Erythroblast (primary cell): ENCODE data around the gene LSS.

Experiments
- GATA1 ChIP-seq: IDR thresholded peaks from 2 replicates; pipeline ENCODE4 v1.6.1; 2011; ENCODE audit warnings: low read depth, mild to moderate bottlenecking, control low read depth, low read length, moderate library complexity
- POLR2A ChIP-seq: IDR thresholded peaks from 2 replicates; pipeline ENCODE4 v1.6.1; 2011; ENCODE audit warnings: mild to moderate bottlenecking, low read length

GRCh38 chr21:46248827-46249226 lies 20.3 kb upstream of the LSS start:
- TF ChIP-seq POLR2A: no peak
- TF ChIP-seq GATA1: no peak
